ENCODE results near the gene CCDC50.

GRCh38 chr3:191340966-191341365 is 11.8 kb downstream of the CCDC50 start:
- TF ChIP-seq CTCF (IDR thresholded peaks at IDR 0.05) (no peak), POLR2AphosphoS5 (IDR thresholded peaks at IDR 0.05) (no peak), POLR2A (IDR thresholded peaks at IDR 0.05) (no peak)

Measured in breast epithelium (tissue), 3 donors.